Body of pancreas (tissue), 4 donors: ENCODE data around the gene MRPL40. TPM values are rescaled to one million over a fixed set of nuclear protein-coding genes. Genes with fewer than 3 reads are reported as not detected.
"Not testable (repeated sequence)": the region's sequence is repeated elsewhere in the genome, so short reads cannot be mapped to it uniquely, and the experiment has no call there.

ENCODE experiments used
- ATAC-seq: fragments of 150-250 bp; one replicate; pipeline ENCODE4 v1.9.1; 2016
- DNase-seq, 4 donors: peaks; one replicate each; pipeline ENCODE4 v3.0.0-alpha.2; 2019
- H3K27ac ChIP-seq, 4 donors: fragments of 200-600 bp; sonication (generic); 1 replicate in 3 of 4; 2 replicates in 1 of 4; pipeline versions ENCODE4 v1.5.1 to v1.6.1; 2016 to 2019; ENCODE audit warnings: mild to moderate bottlenecking in 1 of 4, mixed read lengths in 1 of 4, moderate library complexity in 1 of 4
- H3K27me3 ChIP-seq, 2 donors: fragments of 200-600 bp; sonication (generic); one replicate each; pipeline ENCODE4 v1.6.0; 2016; ENCODE audit warnings: mild to moderate bottlenecking in 1 of 2
- H3K36me3 ChIP-seq, 2 donors: fragments of 200-600 bp; sonication (generic); replicated peaks in 1 of 2; 2 replicates each; pipeline ENCODE4 v1.5.1; 2016; ENCODE audit warnings: low read depth in 2 of 2; ENCODE audit not compliant: insufficient read depth in 1 of 2
- H3K4me1 ChIP-seq: fragments of 200-600 bp; sonication (generic); one replicate; pipeline ENCODE4 v1.6.0; 2016
- H3K4me3 ChIP-seq, 2 donors: fragments of 200-600 bp; sonication (generic); 1 replicate in 1 of 2; 2 replicates in 1 of 2; pipeline ENCODE4 v1.5.1; 2016 to 2019
- H3K9me3 ChIP-seq, 3 donors: fragments of 200-600 bp; sonication (generic); 1 replicate in 2 of 3; 2 replicates in 1 of 3; pipeline ENCODE4 v1.5.1; 2016
- CTCF ChIP-seq, 7 experiments: fragments of 450-650 bp in 4 of 7; fragments of 200-600 bp in 3 of 7; sonication (generic) in 3 of 7; IDR thresholded peaks; one replicate each; pipeline ENCODE4 v1.5.1; 2016 to 2019; ENCODE audit warnings: antibody characterized with exemption in 7 of 7
- POLR2A ChIP-seq, 3 donors: fragments of 450-650 bp; IDR thresholded peaks; one replicate each; pipeline ENCODE4 v1.6.1; 2016; ENCODE audit warnings: antibody characterized with exemption in 3 of 3, mild to moderate bottlenecking in 2 of 3
- WGBS, 2 donors: methylation state at CpG; one replicate each; pipeline ENCODE4 v1.1.5; 2017; 5-methylcytosine and 5-hydroxymethylcytosine counted together
- intact Hi-C: fragments of 100-400 bp; cut with DNase I; formaldehyde crosslinking; loops from one replicate; pipeline ENCODE4 v1.15.1; 2023
- total RNA-seq, 2 donors: library from RNA; depleted of rRNA; stranded (reverse); fragments of >200 nt; gene quantifications; one replicate each; pipeline ENCODE4 v1.1.0, GENCODE V29; 2016

Gene MRPL40
- total RNA-seq, 2 donors from 2014 or later: 4.0 to 13.5 TPM

- intact Hi-C loops: no loop called here
- DNase-seq (peak; percentile 79 to 83 (median 81)), ATAC-seq (peak; percentile 79)
- TF ChIP-seq CTCF (IDR thresholded peaks at IDR 0.05): no peak
- TF ChIP-seq POLR2A (IDR thresholded peaks at IDR 0.05): no peak
- Histone ChIP-seq H3K9me3 (no peaks in the 10 kb centered on the region), H3K4me3 (peak within 1 kb of the TSS; percentile 80 to 94), H3K36me3 (peaks cover 0 to 5% of the 10 kb centered on the region in 2 donors), H3K4me1 (peaks cover 27% of the 10 kb centered on the region), H3K27me3 (no peaks in the 10 kb centered on the region), H3K27ac (peak within 1 kb of the TSS; percentile 76 to 98 (median 92))
- 0% methylated on average over 39 of the region's 66 CpGs; no CpG with 5 or more reads in 1 of the 2 donors for WGBS, 2 donors
Measured at GRCh38 chr22:19431649-19432132, 654 bp upstream of the MRPL40 start, which contains the start of gene HIRA. TSS of gene HIRA (minus strand) at chr22:19431733. CDS start at chr22:19431476, 257 bp downstream.

- Histone ChIP-seq H3K9me3 (no peaks in the 10 kb centered on the region), H3K27me3 (no peaks in the 10 kb centered on the region), H3K4me1 (peaks cover 25% of the 10 kb centered on the region), H3K4me3 (no peak overlapping the region), H3K27ac (no peak overlapping the region), H3K36me3 (peaks cover 0 to 5% of the 10 kb centered on the region in 2 donors)
- TF ChIP-seq CTCF (IDR thresholded peaks at IDR 0.05) (no peak), POLR2A (IDR thresholded peaks at IDR 0.05) (no peak)
- WGBS, 2 donors: 80 to 92% methylated on average over 7 of the region's 7 CpGs
- DNase-seq (no peak), ATAC-seq (no peak)
- intact Hi-C loops: no loop called here
Measured at GRCh38 chr22:19434401-19434800, 2.1 kb downstream of the MRPL40 start.

- no peak for TF ChIP-seq CTCF (IDR thresholded peaks at IDR 0.05)
- no peak for TF ChIP-seq POLR2A (IDR thresholded peaks at IDR 0.05)
- Histone ChIP-seq H3K27me3 (no peaks in the 10 kb centered on the region), H3K4me3 (no peak overlapping the region), H3K9me3 (no peaks in the 10 kb centered on the region), H3K27ac (no peak overlapping the region), H3K36me3 (peaks cover 0 to 5% of the 10 kb centered on the region in 2 donors), H3K4me1 (peaks cover 19% of the 10 kb centered on the region)
- intact Hi-C loops: no loop called here
- 66 to 70% methylated on average over 2 of the region's 2 CpGs for WGBS, 2 donors
- ATAC-seq (no peak), DNase-seq (no peak)
Measured at GRCh38 chr22:19434829-19435580, 2.7 kb downstream of the MRPL40 start.

GRCh38 chr22:19436444-19437161 is 4.3 kb downstream of the MRPL40 start:
- H3K27me3 ChIP-seq, ATAC-seq, H3K4me1 ChIP-seq, DNase-seq, H3K36me3 ChIP-seq, H3K4me3 ChIP-seq, H3K27ac ChIP-seq, intact Hi-C loops, H3K9me3 ChIP-seq: not testable (repeated sequence)
- 90 to 93% methylated on average over 9 of the region's 9 CpGs for WGBS, 2 donors

GRCh38 chr22:19438298-19438697 is 6.0 kb downstream of the MRPL40 start:
- Histone ChIP-seq H3K36me3 (peaks cover 0 to 5% of the 10 kb centered on the region in 2 donors), H3K4me3 (no peak overlapping the region), H3K27ac (no peak overlapping the region), H3K27me3 (no peaks in the 10 kb centered on the region), H3K9me3 (no peaks in the 10 kb centered on the region), H3K4me1 (peaks cover 6% of the 10 kb centered on the region)
- TF ChIP-seq CTCF (IDR thresholded peaks at IDR 0.05): no peak
- TF ChIP-seq POLR2A (IDR thresholded peaks at IDR 0.05): no peak
- intact Hi-C loops: no loop called here
- DNase-seq (no peak), ATAC-seq (no peak)
- 83 to 88% methylated on average over 7 of the region's 7 CpGs for WGBS, 2 donors
